Breast epithelium (tissue), 3 donors: Measurements from ENCODE around the gene ARHGAP8.

Experiments
- POLR2A ChIP-seq: fragments of 450-650 bp; IDR thresholded peaks from one replicate; pipeline ENCODE4 v1.6.1; 2016; ENCODE audit warnings: antibody characterized with exemption, mild to moderate bottlenecking, moderate library complexity
- TF ChIP-seq, protein P1 (sequence below), 3 donors: fragments of 450-650 bp; IDR thresholded peaks; one replicate each; pipeline ENCODE4 v1.5.1; 2016 to 2017; ENCODE audit warnings: antibody characterized with exemption in 3 of 3, mild to moderate bottlenecking in 3 of 3, moderate library complexity in 3 of 3

DNA sequence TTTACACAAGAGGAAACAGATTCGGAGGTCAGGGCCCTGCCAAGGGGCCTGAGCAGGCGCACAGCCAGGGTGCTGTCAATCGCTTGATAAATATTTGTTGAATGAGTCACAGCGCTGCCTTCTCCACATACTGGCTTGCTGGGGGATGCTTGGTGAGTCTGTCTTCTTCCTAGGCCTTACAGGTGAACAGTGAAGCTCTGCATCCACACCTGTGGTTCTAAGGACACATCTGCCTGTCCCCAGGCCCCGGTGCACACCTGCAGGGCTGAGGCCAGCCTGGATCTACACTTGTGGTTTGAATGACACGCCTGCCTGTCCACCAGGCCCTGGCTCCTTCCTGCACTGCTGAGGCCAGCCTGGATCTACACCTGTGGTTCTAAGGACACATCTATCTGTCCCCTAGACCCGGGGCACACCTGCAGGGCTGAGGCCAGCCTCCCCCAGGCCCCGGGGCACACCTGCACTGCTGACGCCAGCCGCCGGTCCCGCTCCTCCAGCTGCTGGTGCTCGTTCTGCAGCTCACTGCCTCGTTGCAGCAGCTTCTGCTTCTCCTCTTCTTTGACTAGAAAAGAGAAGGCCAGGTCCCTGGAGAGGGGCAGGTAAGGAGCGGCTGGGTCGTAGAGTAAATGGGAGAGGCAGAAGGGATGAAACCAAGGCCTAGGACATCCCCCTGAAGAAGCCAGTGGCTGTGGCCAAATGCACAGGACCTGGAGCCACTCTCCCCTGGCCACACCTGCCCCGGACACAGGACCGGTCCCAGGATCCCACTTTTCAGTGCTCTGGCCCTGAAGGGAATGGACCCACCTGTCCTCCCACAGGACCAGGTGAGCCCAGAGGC is 132.8 kb downstream of the ARHGAP8 start:
- TF ChIP-seq, protein P1, sequence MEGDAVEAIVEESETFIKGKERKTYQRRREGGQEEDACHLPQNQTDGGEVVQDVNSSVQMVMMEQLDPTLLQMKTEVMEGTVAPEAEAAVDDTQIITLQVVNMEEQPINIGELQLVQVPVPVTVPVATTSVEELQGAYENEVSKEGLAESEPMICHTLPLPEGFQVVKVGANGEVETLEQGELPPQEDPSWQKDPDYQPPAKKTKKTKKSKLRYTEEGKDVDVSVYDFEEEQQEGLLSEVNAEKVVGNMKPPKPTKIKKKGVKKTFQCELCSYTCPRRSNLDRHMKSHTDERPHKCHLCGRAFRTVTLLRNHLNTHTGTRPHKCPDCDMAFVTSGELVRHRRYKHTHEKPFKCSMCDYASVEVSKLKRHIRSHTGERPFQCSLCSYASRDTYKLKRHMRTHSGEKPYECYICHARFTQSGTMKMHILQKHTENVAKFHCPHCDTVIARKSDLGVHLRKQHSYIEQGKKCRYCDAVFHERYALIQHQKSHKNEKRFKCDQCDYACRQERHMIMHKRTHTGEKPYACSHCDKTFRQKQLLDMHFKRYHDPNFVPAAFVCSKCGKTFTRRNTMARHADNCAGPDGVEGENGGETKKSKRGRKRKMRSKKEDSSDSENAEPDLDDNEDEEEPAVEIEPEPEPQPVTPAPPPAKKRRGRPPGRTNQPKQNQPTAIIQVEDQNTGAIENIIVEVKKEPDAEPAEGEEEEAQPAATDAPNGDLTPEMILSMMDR (IDR thresholded peaks at IDR 0.05), result no peak
- TF ChIP-seq POLR2A, result no peak
